SKM-1 (cell line): ENCODE data around the gene C2orf42.
"Not testable (repeated sequence)": the region's sequence is repeated elsewhere in the genome, so short reads cannot be mapped to it uniquely, and the experiment has no call there.

ENCODE experiments used
- DNase-seq: peaks from one replicate; lab custom pipeline; 2025; ENCODE audit not compliant: unreplicated experiment; lab: John Stamatoyannopoulos, UW

C2orf42 gene

DNA sequence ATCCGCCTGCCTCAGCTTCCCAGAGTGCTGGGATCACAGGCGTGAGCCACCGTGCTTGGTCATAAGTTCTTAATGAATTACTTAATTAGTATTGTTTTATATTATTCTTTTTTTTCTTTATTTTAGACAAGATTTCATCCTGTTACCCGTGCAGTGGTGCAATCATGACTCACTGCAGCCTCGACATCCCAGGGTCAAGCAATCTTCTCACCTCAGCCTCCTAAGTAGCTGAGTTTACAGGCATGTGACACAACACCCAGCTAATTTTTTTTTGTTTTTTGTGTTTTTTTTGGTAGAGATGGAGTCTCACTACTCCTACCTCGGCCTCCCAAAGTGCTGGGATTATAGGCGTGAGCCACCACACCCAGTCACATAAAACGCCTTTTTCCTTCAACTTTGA is 17.3 kb downstream of the C2orf42 start:
- no peak for DNase-seq

DNA sequence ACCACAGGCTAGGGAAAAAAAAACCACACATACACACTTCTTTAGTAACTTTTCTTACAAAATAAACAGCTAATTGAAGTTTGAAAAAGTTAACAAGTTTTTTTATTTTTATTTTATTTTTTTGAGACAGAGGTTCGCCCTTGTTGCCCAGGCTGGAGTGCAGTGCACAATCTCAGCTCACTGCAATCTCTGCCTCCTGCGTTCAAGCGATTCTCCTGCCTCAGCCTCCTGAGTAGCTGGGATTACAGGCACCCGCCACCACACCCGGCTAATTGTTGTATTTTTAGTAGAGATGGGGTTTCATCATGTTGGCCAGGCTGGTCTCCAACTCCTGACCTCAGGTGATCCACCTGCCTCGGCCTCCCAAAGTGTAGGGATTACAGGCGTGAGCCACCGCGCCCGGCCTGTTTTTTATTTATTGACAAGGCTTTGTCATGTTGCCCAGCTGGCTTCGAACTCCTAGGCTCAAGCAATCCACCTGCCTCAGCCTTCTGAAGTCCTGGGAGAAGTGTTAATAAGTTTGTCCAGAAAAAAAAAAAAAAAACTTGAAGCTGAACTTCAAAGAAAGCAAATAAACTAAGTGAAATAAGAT is 21.1 kb downstream of the C2orf42 start:
- not testable (repeated sequence) for DNase-seq

DNA sequence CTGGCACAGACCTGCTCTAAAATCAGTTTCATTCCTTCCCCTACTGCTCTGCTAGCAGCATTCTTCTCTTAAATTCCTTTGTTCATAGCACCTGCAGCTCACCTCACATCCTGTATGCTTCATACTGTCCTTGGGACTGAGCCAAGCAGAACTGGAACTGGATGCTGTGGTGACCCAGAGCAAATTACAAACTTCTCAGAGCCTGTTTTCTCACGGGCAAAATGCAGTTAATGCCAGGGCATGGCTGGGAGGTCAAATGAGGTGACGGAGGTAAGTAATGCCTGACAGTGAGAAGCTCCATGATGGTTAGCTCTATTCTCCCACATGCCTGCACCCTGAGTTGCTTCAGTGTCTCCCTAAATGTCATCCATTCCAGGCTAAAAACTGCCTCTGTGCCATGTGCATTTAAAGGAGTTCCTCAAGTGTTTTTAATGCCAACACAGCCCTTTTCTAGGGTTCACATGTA is 29.7 kb downstream of the C2orf42 start:
- DNase-seq: no peak

DNA sequence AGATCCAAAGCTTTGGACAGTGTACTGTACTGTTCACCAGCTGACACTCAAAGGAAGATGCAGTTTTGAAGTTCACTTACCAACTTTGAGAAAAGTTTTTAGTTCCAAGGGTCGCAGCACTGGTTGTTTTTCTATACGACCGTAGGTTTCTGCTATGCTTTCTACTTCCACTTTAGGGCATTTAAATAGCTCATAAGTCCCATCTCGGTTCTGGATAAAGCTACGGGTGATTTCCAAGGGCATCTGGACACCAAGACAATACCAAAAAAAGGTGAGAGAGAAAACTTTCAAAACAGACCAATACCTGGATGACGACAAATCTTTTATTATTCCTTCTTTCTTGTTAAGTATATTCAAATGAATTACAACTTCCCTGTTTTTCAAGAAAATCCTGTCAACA is 30.3 kb downstream of the C2orf42 start:
- no peak for DNase-seq

DNA sequence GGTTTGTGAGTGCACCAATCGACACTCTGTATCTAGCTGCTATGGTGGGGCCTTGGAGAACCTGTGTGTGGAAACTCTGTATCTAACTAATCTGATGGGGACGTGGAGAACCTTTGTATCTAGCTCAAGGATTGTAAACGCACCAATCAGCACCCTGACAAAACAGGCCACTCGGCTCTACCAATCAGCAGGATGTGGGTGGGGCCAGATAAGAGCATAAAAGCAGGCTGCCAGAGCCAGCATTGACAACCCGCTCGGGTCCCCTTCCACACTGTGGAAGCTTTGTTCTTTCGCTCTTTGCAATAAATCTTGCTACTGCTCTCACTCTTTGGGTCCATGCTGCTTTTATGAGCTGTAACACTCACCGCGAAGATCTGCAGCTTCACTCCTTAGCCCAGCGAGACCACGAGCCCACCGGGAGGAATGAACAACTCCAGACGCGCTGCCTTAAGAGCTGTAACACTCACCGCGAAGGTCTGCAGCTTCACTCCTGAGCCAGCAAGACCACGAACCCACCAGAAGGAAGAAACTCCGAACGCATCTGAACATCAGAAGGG is 41.6 kb downstream of the C2orf42 start:
- not testable (repeated sequence) for DNase-seq

DNA sequence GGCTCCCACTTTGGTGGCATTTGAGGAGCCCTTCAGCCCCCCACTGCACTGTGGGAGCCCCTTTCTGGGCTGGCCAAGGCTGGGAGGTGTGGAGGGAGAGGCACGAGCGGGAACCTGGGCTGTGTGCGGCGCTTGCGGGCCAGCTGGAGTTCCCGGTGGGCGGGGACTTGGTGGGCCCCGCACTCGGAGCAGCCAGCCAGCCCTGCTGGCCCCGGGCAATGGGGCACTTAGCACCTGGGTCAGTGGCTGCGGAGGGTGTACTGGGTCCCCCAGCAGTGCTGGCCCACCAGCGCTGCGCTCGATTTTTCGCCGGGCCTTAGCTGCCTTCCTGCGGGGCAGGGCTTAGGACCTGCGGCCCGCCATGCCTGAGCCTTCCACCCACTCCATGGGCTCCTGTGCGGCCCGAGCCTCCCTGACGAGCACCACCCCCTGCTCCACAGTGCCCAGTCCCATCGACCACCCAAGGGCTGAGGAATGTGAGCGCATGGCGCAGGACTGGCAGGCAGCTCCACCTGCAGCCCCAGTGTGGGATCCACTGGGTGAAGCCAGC is 42.5 kb downstream of the C2orf42 start:
- DNase-seq: not testable (repeated sequence)

DNA sequence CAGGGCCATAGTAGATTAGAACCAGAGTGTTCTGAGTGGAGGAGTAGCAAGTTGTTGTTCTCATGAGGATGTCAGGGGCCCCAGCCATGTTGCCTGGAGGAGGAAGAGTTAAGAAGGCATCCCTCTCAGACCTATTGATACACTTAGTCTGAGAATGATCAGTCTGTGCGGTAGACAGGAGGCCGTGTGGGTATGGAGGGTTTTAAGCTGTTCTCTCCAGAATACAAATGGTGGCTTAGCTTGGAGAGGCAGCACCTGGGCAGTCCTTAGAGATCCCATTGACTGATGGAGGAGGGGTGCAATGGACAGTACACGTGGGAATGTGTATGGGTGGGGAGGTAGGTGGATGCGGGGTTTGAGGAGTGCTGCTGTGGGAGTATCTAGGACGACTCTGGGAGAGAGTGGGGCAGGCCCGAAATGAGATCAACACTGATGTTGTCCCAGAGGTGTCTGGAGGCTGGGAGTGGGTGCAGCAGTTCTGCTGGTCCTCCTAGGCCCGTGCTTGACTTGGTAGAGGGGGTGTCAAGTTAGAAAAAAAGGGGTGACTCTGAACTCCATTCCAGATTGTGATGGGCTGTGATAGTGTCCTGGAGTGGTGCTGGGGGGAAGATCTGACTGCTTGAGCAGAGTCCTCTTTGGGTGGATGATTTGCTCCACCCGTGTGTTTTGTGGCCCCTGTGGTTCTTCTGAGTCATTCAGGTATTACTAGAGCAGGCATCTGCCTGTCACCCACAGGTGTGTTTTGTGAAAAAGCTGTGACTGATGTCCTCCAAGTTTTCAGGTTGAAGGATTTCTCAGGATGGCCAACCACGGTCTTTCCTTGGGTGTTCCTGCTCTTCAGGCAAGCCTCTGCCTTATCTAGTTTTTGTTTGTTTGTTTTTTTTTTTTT is 44.7 kb downstream of the C2orf42 start:
- DNase-seq: no peak

DNA sequence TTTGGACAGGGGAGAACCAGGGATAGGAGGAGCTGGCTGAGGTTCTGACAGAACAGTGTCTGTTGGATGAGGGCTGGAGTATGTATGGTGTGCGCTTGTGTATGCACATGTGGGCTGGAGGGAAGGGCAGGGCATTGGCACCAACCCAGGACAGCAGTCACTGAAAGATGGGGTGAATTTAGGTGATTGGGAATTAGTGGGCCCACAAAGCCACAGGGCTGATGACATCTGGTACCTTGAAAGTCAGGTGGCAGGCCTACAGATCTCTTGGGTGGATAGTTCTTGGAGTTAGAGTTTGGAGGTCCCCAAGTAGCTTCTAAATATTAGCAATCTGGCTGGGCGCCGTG is 45.7 kb downstream of the C2orf42 start:
- DNase-seq: no peak

DNA sequence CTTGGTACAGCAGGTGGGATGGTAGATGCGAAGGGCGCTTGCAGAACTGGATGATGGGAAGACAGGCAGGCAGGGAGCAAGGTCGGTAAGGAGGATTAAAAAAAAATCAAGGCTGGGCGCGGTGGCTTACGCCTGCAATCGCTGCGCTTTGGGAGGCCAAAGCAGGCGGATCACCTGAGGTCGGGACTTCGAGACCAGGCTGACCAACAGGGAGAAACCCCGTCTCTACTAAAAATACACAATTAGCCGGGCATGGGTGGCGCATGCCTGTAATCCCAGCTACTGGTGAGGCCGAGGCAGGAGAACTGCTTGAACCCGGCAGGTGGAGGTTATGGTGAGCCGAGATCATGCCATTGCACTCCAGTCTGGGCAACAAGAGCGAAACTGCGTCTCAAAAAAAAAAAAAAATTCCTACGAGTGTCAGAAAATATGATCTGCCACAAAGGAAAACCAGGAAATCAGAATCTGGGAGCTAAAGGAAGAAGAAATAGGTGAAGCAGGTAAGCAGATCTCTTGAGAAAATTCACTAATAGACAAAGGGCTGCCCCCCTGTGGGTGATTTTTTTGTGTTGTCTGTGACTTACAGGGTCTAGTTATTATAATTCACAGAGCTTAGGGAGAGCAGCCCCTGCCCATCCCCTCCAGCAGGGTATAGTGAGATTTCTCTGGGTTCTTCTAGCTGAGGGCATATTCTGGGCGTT is 46.2 kb downstream of the C2orf42 start:
- DNase-seq: no peak

DNA sequence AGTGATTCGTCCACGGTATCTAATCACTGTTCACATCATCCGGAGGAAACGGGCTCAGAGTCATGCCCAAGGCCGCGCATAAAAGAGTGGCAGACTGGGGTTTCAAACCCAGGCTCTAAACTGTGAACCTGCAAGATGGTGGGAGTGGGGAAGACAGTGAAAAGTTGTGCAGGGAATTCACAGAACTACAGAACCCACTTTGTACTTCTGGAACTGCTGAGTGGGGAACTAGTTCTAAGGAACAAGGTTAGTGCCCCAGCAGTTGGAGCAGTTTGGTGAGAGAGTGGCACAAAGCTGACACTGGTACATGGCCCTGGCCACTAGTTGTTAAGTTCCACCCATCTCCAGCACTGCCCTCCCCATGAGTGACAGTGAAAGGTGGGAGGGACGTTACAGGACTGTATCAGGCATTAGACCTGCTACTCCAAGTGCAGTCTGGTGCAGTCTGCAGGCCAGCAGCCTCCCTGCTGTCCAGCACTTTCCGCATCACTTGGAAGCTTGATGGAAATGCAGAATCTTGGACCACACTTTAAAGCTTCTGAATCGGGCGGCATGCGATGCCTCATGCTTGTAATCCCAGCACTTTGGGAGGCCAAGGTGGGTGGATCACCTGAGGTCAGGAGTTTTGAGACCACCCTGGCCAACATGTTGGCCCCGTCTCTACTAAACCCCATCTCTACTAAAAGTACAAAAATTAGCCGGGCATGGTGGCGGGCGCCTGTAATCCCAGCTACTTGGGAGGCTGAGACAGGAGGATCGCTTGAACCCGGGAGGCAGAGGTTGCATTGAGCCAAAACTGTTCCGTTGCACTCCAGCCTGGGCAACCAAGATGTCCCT is 47.3 kb downstream of the C2orf42 start:
- DNase-seq: no peak

DNA sequence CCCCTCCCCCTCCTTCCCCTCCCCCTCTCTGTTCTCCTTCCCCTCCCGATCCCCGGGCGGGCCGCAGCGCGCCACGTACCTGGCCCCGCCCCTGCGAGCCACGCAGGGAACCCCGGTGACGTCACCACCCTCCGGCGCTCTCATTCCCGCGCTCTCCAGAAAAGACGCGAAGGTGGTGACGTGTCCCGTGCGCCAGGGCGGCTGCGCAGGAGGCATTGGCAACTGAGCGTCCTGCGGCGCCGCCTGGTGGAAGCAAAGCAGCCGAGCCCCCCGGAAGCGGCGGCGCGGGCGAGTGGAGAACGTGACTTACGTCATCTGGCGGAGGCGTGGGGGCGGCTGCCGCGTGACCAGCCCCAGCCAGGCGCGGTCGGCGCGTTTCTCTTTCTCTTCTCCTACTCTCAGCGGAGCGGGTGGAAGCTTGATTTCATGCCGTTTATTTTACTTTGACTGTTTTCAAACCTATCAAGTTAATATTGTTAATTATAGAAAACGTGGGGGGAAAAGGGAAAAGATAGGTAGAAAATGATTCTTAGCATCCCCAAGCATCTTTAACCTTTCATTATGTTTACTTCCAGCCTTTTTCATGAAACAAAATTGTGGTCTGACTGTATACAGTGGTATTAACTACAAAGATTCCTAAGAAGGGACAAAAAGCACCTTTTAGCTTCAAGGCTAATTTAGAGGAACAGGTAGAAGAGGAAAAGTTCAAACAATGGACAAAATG is 48.1 kb downstream of the C2orf42 start:
- DNase-seq: peak; percentile 99

DNA sequence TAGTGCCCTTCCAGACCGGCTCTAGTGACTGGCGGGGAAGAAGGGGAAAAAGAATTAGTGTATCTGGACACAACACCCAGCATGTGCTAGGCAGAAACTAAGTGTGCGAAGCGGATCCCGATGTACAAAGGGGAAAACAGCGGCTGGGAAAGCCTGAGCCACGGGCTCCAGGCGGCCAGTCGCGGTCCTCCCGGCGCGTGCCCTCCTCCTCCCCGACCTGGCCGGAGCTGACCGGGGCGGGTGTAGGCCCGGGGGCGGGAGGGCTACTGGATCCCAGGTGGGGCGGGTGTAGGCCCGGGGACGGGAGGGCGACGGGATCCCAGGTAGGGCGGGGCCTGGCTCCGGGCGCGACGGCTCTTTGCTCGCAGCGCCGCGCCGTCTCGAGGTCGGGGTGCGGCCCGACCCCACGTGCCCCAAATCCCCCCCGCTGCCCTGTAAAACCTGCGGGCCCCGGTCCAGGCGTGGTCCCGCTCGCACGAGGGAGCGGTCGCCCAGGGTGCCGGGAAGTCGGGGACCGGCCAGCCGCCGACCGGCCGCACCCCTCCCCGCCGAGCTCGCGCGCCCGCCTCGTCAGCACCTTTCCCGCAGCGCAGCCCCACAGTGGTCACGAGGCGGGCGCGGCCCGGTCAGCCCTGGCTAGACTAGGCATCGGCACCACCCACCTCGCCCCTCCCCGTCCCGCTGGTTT is 48.8 kb downstream of the C2orf42 start:
- no peak for DNase-seq

DNA sequence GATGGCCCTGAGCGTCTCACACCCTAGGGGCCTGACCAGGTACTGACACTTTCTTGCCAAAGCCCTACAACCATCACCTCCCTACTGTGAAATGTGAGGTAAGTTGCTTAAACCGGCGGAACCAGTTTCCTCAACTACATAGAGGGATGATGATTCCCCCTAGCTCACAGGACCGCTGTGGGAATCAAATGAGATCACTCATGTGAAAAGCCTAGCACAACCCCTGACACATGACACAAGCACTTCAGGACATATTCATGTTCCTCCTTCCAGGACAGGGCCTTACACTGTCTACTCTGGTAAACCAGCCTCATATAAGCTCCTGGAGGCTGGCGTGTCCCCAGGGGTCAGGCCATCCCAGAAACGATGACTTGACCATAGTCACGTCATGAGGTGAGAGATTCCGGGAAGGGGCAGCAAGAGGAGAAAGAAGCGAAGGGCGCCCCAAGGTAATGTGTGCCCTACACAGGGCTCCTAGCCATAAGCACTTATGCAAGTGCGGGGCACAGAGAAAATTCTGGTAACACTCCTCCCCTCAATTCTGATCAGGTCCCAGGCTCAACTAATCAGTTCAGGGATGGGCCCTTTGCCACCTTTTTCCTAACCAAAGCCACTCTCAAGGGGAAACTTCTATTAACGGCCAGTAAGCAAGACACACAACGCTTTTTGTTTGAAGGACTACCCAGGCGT is 49.5 kb downstream of the C2orf42 start:
- DNase-seq: peak; percentile 38

DNA sequence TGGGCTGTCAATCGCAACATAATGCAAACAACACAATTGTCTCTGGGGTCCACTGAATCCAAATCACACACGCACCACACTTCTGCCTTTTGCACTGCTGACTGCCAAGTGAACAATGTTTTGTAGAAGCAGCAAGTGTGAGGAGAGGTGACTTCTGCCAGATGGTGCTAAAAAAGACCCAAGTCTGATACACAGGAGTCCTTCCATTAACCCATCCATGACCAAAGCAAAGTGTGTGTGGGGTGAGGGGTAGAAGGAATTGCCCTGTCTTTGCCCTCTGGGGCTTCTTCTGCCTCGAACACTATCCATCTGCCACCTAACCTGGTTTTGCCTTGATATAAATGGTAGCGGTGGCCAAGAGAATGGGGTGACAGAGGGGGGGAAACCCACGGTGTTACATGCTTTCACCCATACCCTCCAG is 50.0 kb downstream of the C2orf42 start:
- DNase-seq: no peak

DNA sequence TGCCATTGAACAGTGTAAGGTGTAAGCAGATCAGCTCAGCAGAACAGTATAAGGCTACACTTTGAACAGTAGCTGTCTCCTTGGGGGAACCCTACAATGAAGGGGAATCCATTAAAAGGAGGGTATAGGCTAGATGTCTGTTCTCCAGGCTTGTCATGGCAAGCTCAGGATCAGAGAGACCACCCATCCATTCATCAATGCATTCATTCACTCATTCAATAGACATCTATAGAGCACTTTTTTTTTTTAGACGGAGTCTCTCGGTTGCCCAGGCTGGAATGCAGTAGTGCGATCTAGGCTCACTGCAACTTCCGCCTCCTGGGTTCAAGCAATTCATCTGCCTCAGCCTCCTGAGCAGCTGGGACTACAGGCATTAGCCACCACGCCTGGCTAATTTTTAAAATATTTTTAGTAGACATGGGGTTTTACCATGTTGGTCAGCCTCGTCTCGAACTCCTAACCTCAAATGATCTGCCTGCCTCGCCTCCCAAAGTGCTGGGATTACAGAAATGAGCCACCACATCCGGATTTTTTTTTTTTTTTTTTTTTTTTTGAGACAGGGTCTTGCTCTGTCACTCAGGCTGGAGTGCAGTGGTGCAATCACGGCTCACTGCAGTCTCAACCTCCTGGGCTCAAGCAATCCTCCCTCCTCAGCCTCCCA is 56.4 kb downstream of the C2orf42 start:
- DNase-seq: not testable (repeated sequence)

DNA sequence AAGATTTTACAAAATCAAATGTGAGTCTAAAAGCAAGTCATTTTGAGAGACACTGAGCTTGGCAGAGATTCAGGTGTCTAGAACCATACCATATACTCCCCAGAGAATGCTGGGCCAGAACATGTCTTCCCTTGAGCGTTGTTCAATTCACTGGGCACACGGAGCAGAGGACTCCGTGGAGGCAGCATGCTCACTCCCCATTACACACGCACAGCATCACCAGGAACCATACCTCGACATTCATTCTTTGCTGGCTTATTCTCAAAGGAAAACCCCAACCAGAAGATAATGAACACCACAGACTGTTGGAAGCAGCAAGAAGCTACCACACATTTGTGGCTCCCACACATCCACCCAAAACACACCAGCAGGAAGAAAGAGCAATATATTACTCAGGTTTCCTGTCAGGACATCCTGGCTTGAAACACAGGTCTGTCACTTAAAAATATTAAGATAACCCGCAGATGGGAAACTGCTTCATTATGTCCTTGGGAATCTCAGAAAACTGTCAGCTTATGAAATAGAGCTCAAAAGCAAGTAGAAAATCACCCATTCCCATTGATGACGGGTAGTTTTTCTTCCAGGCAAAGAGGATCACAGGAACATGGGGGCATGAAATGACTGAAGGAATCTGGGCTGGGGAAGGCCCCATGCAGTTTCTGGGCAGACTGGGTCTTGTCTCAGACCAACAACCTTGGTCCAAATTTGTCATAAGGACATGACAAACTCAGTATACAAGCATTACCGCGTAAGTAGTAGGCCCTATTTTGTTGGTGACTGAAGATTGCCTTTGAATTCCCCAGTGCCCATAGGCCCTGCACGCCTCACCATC is 57.1 kb downstream of the C2orf42 start:
- no peak for DNase-seq

DNA sequence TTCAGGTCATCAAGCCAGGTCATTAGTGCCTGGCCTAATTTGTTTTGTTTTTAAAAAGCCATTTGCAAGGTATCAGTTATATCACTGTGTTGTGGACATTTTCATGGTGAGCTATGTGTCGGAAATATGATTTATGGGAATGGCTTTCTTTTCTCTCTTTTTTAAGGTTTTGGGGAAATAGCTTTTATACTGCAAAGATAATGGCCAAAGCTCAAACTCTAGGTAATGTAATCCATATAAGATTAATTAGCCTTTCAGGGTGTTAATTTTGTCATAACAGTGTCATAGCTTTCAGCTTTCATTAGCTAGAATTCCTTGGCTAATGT is 57.7 kb downstream of the C2orf42 start:
- DNase-seq: no peak
